Left ventricle myocardium inferior (tissue), 1 donor: ENCODE measurements around the gene TSPAN15. TPM values are rescaled to one million over a fixed set of nuclear protein-coding genes. Genes with fewer than 3 reads are reported as not detected.
"Not testable (repeated sequence)": the region's sequence is repeated elsewhere in the genome, so short reads cannot be mapped to it uniquely, and the experiment has no call there.

Experiments
- DNase-seq: peaks from one replicate; pipeline ENCODE4 v3.0.0-alpha.2; 2020
- H3K27ac ChIP-seq: fragments of 200-600 bp; replicated peaks from 2 replicates; pipeline ENCODE4 v1.8.0; 2021
- H3K27me3 ChIP-seq: fragments of 200-600 bp; 2 replicates; pipeline ENCODE4 v1.8.0; 2021; ENCODE audit warnings: low read depth
- H3K36me3 ChIP-seq: fragments of 200-600 bp; 2 replicates; pipeline ENCODE4 v1.8.0; 2021
- H3K4me1 ChIP-seq: fragments of 200-600 bp; 2 replicates; pipeline ENCODE4 v1.8.0; 2021
- H3K4me3 ChIP-seq: fragments of 200-600 bp; 2 replicates; pipeline ENCODE4 v1.8.0; 2021; ENCODE audit warnings: mild to moderate bottlenecking, moderate library complexity
- H3K9me3 ChIP-seq: fragments of 200-600 bp; replicated peaks from 2 replicates; pipeline ENCODE4 v1.8.0; 2021
- intact Hi-C: fragments of 100-400 bp; cut with micrococcal nuclease; formaldehyde crosslinking; loops from one replicate; pipeline ENCODE4 v1.11.0; 2022
- total RNA-seq: library from RNA; stranded (reverse); fragmentation: NEBNext Ultra II Directional; extraction: Animal tissue kit (Norgen Biotek cat#: 25700); gene quantifications from one replicate; pipeline ENCODE4 v1.2.1, GENCODE V29; 2021
- TF ChIP-seq, protein P1 (sequence below): fragments of 200-600 bp; IDR thresholded peaks from 2 replicates; pipeline ENCODE4 v1.8.0; 2021; ENCODE audit warnings: antibody characterized with exemption, mild to moderate bottlenecking, borderline replicate concordance
- donor health status: DM: no; HTN: yes; CAD: no; lungs with severe emphysema.

TSPAN15 gene
- total RNA-seq, 1 donor from 2014 or later = 6.8 TPM

DNA sequence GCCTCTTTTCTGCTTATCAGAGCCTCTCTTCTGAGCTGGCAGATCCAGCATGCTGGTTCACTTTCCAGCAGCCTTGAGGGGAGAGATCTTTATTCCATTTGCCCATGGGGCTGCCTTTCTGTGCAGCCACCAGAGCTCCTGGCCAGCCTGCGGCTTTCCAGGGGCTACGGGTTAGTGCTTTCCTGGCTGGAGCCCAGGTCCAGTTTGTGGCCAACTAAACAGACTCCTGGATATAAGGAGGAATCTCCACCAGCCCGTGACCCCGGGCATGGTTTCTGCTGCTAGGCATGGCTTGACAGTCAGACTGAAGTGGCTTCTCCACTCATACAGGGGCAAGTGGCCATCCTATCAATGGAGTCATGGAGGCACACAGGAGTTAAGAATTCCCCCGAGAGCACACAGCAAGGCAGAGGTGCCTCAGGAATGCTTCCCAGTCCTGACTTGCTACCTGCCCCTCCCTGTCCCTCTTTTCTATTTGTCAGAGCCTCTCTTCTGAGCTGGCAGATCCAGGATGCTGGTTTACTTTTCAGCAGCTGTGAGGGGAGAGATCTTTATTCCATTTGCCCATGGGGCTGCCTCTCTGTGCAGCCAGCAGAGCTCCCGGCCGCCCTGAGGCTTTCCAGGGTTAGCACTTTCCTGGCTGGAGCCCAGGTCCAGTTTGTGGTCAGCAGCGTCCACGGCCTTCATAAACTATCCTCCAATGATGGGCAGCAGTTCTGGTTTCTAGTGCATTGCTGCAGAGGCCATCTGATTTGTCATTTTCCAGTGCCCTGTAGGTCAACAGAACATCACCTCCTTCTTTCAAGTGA, 35.9 kb downstream of the TSPAN15 start:
- intact Hi-C loops = no loop called here
- TF ChIP-seq, protein P1, sequence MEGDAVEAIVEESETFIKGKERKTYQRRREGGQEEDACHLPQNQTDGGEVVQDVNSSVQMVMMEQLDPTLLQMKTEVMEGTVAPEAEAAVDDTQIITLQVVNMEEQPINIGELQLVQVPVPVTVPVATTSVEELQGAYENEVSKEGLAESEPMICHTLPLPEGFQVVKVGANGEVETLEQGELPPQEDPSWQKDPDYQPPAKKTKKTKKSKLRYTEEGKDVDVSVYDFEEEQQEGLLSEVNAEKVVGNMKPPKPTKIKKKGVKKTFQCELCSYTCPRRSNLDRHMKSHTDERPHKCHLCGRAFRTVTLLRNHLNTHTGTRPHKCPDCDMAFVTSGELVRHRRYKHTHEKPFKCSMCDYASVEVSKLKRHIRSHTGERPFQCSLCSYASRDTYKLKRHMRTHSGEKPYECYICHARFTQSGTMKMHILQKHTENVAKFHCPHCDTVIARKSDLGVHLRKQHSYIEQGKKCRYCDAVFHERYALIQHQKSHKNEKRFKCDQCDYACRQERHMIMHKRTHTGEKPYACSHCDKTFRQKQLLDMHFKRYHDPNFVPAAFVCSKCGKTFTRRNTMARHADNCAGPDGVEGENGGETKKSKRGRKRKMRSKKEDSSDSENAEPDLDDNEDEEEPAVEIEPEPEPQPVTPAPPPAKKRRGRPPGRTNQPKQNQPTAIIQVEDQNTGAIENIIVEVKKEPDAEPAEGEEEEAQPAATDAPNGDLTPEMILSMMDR = no peak
- peaks cover 57% of the 10 kb centered on the region for H3K4me1 ChIP-seq

DNA sequence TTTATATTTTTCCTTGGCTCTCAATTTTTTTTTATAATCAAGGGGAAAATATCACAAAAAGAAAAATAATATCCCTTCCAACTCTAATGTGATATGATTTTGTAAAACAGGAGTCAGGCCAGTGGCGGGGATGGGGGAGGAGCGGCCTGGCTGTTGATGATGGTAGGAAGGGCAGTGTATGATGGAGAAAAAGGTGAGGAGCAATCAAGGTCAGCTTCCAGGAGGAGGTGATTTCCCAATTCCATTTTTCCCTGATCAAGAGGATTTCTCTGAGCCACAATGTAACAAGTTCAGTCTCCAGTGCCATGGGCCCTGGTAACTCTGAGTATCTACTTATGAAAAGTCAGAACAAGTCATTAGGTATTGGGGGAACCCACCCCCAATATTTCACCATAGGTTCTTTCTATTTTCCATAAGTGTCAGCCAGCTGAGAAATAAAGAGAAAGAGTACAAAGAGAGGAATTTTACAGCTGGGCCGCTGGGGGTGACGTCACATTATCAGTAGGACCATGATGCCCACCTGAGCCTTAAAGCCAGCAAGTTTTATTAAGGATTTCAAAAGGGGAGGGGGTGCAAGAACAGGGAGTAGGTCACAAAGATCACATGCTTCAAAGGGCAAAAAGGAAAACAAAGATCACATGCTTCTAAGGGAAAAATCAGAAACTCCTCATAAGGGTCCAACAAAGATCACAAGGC, 37.0 kb downstream of the TSPAN15 start:
- Histone ChIP-seq H3K9me3 (peaks cover 12% of the 10 kb centered on the region), H3K4me1 (peaks cover 55% of the 10 kb centered on the region)
- H3K27me3 ChIP-seq, intact Hi-C loops, H3K4me3 ChIP-seq, H3K27ac ChIP-seq, DNase-seq, H3K36me3 ChIP-seq: not testable (repeated sequence)

More for the DNA sequence above, 35.9 kb downstream of the TSPAN15 start:
- no peaks in the 10 kb centered on the region for H3K27me3 ChIP-seq
- H3K9me3 ChIP-seq = peaks cover 12% of the 10 kb centered on the region
- no peak overlapping the region for H3K27ac ChIP-seq
- peaks cover 4% of the 10 kb centered on the region for H3K36me3 ChIP-seq
- H3K4me3 ChIP-seq = no peak overlapping the region
- peak; percentile 17 for DNase-seq

DNA sequence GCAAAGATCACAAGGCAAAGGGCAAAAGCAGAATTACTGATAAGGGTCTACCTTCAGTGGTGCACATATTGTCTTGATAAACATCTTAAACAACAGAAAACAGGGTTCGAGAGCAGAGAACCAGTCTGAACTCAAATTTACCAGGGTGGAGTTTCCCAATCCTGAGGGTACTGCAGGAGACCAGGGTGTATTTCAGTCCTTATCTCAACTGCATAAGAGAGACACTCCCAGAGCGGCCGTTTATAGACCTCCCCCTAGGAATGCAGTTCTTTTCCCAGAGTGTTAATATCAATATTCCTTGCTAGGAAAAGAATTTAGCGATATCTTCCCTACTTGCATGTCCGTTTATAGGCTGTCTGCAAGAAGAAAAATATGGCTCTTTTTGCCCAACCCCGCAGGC, 37.6 kb downstream of the TSPAN15 start:
- peaks cover 12% of the 10 kb centered on the region for H3K9me3 ChIP-seq
- DNase-seq, H3K36me3 ChIP-seq, H3K27ac ChIP-seq, H3K4me3 ChIP-seq, intact Hi-C loops, H3K27me3 ChIP-seq: not testable (repeated sequence)
- peaks cover 49% of the 10 kb centered on the region for H3K4me1 ChIP-seq

DNA sequence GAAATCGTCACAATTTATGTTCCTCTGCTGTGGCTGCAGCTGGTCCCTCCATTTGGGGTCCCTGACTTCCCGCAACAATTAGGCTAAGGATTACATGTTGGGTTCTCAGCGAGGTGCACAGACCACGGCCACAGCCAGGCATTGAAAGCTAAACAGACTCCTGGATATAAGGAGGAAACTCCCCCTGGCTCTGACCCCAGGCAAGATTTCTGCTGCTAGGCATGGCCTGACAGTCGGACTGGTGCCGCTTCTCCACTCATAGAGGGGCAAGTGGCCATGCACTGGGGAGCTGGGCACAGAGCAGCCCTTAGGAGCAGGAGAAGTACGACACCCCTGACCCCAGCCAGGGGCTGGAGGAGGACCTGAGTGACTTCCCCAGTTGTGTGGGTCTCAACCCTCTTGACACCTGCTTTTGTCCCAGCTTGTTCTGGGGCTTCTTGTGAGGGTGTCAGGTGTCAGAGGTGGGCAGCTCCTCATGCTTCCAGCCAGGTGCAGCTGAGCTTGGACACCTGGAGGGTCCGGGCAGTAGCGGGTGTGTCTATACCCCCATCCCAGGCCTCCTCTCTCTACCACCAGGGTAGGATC, 38.3 kb downstream of the TSPAN15 start:
- DNase-seq = peak; percentile 6
- Histone ChIP-seq H3K27me3 (no peaks in the 10 kb centered on the region), H3K4me1 (peaks cover 43% of the 10 kb centered on the region), H3K27ac (no peak overlapping the region), H3K4me3 (no peak overlapping the region), H3K9me3 (peaks cover 12% of the 10 kb centered on the region), H3K36me3 (peaks cover 4% of the 10 kb centered on the region)
- TF ChIP-seq, protein P1 = no peak
- intact Hi-C loops = no loop called here

DNA sequence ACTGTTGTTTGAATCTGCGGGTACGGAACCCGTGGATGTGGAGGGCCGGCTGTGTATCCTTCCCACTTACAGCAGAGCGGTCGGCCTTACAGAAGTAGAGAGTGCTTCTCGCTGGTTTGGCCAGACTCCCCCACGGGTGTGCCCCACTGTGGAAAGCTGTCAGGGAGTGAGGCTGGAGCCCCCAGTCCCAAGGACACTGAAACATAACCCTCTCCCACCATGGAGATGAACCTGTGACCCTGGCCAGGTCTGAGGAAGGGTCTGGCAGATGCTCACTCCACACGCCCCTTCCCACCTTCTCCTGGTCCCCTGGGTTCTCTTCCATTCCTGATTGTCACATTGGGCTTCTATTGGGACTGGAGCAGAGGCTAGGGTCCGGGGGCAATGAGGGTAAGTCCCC, 39.6 kb downstream of the TSPAN15 start:
- peaks cover 12% of the 10 kb centered on the region for H3K9me3 ChIP-seq
- DNase-seq = no peak
- intact Hi-C loops = no loop called here
- H3K27ac ChIP-seq = no peak overlapping the region
- no peak overlapping the region for H3K4me3 ChIP-seq
- TF ChIP-seq, protein P1 = no peak
- H3K36me3 ChIP-seq = peaks cover 4% of the 10 kb centered on the region
- peaks cover 30% of the 10 kb centered on the region for H3K4me1 ChIP-seq
- no peaks in the 10 kb centered on the region for H3K27me3 ChIP-seq

DNA sequence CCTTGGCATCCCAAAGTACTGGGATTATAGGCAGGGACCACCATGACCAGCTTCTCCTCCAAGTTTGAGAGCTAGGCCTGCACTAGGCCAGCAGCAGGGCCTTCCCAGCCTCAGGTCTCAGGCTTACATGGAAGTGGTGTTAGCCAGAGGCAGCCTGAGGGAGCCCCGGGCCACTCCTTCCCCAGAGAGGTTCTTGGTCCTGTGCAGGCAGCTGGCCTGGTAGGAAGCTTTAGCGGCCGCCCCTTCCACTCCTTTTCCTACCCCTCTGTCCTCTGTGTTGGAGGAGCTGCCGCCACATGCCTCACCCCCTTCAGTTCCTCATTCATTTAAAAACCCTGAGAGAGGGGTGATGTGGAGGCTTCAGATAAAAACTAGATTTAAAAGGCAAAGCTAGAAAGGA, 40.3 kb downstream of the TSPAN15 start:
- TF ChIP-seq, protein P1 = no peak
- H3K4me3 ChIP-seq = no peak overlapping the region
- intact Hi-C loops = no loop called here
- peaks cover 12% of the 10 kb centered on the region for H3K9me3 ChIP-seq
- H3K4me1 ChIP-seq = peaks cover 23% of the 10 kb centered on the region
- no peaks in the 10 kb centered on the region for H3K27me3 ChIP-seq
- DNase-seq = no peak
- peaks cover 4% of the 10 kb centered on the region for H3K36me3 ChIP-seq
- H3K27ac ChIP-seq = no peak overlapping the region
